NCI-H748 treated with DMSO at 0.1 percent for 48 hours (cell line): Measurements from ENCODE around the gene ZPR1.

Source experiments
- DNase-seq: peaks from one replicate; lab custom pipeline; 2025; lab: John Stamatoyannopoulos, UW

The ZPR1 gene

DNA sequence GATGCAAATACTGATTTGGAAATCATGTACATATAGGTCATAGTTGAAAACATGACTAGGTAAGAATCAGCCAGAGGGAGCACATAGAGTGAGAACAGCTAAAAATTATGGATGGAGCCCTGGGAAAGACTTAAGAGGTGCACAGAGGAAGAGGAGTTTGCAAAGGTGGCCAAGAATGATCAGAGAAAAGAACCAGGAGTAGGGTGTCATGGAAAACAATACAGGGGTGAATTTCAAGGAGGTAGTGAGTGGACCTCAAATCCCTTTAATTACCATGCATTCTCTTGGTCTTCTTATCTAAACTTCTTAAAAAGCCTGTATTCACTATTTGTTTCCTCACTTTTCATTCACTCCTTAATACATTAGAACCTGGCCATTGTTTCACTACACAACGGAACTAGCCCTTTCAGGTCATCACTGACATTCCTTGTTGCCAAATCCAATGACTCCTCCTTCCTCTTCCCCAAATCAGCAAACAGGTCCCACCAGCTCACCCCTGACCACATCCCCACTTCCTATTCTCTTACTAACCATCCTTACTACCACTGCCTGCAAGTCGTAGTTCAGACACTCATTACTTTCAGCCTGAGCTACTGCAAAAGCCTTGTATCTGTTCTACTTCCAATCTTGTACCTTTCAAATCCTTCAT lies 37.6 kb downstream of the ZPR1 start:
- no peak for DNase-seq

DNA sequence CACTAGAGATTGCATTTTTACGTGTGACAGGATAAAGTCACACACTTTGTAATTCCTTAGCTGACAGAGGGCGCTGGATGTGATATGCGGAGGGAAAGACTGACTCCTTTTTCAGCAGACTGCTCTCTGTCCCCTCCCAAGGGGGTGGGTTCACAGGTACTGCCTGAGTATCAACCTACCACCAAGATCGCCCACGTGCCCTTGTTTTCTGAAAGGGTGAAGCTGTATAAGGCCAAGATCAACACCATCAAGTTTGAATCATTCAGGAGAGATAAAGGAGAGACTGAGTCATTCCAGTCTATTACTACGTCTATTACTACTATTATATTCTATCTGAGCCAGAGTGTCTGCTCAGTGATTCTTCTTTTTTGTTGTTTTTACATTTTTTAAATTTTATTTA lies 45.7 kb downstream of the ZPR1 start:
- DNase-seq = no peak

DNA sequence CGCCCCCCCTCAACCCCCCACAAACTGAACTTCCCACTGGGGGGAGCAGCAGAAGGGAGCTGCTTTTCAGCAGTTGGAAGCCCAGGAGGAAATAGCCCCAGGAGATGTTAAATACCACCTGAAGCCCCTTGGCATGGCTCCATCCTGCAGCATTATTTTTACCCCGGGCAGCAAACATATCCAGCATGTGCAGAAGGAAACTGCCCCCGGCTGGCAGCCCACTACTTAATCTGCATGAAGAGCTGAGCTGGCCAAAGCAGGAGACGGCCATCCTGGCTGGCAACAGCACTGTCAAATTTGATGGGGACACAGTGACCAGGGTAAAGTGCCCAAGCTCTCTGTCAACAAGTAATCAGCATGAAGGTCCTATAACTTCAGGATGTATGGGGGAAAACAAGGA lies 47.1 kb downstream of the ZPR1 start:
- DNase-seq = no peak

DNA sequence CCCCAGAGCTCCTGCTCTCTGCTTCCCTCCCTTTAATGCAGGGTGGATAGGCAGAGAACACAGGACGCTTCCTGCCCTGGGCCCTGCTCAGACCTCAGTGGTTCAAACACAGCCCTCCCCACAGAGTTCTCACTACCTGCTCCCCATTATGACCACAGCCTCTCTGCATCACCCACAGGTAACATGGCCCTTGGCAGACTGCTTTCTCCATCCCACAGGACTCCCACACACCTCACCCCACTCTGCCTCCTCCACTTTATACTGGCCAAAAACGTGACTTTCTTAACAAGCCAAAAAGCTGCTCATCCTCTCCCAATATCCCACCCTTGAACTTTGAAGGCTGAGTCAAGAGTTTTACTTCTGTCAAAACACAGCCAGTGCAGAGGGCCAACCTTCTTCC lies 48.8 kb downstream of the ZPR1 start:
- DNase-seq = no peak

DNA sequence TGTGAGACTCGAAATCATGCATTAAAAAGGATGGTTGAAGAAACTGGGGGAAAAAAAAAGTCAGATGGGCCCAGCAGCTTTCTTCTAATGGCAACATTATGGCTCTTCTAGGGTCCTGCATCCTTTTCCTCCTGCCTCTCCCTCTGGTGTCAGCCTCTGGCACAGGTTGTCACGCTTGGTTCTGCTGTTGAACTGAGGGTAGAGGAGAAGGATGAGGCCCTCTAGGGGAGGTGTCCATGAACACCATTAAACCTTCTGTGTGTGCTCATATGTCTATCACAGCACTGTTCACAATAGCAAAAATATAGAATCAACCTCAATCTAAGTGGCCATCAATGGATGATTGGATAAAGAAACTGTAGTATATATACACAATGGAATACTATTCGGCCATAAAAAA lies 51.1 kb downstream of the ZPR1 start:
- DNase-seq = no peak

DNA sequence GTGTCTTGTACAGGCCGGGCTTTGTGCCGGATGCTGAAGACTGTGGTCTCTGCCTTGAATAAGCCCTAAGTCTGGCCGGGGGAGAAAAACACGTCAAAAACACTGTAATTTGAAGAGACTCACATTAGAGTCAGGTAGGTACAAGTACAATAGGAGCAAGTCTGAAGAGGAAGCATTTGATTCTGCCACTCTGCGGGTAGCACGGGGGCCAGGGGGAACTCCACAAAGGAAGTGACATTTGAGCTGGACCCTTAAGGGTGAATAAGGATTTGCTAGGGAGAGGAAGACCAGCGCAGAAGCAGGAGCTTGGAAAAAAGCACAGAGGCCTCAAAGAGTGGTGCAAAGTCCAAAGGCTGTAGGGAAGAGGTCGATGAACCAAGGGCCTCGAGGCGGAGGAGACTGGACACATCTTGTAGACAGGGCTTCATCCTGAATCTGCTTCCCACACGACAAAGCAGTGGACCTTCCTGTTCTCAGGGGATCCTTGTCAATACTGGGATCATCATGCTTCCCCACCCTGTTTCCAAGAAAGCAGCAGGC lies 53.8 kb downstream of the ZPR1 start:
- DNase-seq = no peak

DNA sequence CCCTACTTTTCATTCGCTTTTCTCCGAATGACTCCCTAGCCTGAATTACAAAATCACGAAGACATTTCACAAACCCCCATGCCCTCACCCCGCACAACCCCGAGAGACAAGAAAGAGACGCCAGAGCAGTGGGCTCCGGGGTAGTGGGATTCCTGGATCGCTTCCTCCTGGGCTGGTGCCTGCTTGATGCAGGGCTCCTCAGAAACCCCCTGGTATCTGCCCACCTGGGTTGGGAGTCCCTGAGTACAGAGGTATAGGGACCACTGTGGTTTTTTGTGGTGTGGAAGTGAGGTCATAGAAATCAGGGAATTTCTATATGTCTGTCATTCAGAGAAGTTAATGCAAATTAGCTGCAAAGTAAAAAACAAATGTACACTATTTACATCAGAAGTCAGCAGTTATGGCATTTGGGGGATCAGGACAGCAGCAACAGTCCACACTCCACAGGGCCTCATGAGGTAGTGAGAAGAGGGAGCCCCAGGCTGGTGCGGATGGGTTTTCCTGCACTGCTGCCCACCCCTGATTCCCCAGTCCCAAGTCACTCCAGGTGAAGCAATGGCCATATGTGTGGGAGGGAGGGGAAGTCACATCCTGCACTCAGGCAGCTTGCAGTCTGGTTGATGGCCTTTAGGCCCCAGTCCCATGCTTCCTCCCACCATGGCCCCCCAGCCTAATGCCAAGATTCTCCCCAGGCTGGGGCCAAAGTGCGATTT lies 54.6 kb downstream of the ZPR1 start:
- no peak for DNase-seq

DNA sequence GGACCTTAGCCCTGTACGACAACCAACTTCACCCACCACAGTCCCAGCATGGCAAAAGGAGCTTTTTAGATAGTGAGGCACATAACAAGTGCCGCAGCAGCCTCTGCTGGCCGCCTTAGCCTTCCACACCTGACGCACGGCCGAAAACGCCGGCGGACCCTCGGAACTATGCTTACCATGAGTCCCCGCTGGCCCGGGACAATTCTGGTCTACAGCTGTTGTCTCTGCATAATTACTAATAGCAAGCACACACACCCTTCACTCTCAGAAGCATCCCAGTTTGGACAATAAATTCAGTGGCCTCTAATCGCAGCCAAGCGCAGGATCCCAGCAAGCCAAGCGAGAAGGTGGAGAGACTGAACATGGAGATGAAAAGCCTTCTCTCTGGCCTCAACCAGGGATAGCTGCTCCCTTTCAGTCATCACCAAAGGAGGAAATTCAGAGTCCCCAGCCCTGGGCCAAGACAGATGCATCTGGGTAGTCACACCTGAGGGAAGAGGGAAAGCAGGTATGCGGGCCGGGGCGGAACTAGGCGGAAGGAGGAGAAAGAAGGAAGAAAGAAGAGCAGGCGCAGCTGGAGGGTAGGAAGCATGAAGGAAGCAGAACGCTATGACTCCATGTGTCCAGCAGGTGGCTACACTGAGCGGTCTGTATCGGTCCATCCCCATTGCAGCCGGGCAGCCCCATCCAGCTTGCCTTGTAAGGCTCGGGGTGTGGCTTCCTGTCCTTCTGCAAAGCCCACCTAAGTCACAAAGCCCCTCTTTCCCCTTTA lies 55.4 kb downstream of the ZPR1 start:
- DNase-seq = peak; percentile 1

DNA sequence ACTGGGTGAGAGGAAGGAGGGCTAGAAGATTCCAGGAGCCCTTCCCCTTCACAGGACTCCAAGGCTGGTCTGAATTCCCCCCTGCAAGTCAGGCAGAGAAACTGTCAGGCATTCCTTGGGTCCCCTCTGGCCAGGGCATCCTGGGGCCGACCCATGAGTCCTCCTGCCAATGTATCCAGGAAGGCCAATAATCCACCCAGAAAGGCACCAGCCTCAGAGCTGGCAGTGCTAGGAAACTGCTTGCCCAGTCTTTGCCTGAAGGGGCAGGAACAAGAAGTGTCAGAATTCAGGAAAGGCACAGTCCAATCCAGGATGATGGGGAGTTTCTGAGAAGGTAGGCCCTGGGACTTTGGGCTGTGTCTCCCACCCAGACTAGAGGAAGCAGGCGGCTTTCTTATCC lies 56.0 kb downstream of the ZPR1 start:
- DNase-seq = no peak

DNA sequence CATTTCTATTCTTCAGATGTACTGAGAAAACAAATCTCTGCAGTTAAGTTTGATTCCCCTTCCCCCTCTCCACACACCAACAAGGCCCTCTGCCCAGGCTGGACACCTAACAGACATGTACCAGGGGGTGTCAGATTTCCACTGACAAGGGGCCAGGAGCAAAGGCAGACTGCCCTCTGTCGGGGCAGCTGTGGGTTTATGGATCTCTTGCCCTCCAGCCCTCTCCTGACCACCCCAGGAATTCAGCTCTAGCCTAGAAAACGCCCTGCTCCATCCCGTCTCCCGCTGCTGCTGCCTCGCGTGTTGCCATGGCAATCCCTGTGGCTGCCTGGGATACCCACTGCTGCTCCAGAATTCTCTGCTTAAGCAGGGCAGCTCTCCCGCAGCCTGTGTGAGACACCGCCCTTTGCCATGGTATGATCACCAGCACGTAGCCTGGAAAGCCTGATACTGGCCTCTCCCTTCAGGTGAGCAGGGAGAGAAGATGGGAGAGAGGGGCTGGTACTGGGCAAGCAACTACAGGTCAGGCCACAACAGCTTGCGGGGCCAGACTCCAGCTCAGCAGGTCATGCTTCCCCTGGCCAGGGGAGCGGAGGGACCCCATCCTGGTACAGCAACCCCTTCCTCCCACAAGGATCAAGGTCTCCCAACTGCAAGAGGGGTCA lies 56.6 kb downstream of the ZPR1 start:
- peak; percentile 47 for DNase-seq

DNA sequence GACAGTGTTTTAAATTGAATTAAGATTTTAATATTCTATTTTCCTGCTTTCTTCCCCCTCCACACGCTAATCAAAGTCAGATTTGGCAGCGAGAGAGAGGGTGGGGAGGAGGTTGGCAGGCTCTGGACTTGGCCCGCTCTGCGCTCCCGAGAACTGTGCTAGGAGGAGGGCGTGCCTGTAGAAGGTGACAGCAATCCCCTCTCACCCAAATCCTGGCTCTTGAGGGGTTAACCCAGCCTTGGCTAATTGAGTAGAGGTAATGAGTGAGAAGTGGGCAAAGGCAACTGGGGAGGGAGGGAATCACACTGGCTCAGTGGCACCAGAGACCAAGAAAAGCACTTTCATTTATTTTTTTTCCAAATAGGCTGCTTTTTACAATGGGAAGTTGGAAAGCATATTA lies 57.2 kb downstream of the ZPR1 start:
- no peak for DNase-seq

DNA sequence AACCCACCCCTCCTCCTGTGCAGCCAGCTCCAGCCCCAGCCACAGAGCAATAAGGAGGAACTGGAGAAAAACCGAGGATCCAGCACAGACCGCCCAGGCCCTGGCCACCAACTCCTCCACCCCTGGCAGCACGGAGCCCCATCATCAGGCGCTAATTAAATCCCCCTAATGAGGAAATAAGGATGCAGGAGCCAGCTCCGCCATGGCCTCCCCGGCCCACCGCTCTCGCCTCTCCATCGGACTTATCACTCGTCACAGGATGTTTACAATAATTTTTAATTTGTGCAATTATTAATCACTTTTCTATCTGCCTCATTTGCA lies 57.6 kb downstream of the ZPR1 start:
- no peak for DNase-seq

DNA sequence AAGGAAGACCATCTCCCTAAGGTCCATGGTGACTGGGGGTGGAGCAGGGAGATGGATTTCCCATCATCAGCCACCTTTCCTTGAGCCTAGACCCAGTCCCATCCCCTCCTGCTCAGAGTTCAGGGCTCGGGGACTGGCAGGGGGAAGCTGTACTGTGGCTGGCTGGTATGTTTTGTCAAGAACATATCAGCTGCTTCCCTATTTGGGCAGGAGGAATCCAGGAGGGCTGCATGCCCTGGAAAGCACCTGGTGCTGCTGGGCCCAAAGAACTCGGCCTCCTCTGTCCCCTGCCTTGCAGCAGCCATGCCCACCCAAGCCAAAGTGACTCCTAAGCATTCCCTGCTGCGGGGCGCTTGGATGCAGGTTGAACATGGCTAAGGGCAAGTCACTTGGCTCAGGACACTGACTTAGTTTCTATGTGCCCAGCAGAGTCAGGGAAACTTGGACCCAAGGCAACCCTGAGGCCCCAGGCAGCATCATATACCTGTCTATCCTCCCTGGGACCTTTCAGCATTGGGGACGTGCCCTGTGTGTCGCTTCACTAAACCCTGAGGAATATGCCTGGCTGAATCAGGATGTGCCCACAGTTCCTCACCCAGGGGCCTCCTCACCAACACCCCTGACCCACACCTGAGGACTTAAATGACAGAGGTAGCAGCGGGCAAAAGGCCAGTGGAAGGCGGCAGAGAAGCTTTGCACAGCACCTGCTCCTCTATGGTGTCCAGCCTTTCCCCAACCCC lies 58.2 kb downstream of the ZPR1 start:
- DNase-seq = no peak

DNA sequence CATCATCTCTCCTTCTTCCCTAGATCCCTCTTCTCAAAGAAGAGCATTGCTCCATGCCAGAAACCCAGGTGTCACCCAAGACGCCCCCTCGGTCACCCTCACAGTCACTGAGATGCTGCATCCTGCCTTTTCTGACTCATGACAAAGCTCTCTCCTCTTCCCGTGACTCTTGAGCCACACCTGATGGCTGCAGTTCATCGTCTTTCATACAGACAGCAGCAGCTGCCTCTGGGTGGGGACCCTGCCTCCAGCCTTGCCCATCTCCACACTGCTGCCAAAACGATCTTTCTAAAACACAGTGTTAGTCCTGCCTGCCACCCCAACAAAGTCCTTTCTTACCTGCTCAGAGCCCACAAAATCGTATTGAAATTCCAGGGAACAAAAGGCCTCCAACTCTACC lies 59.8 kb downstream of the ZPR1 start:
- DNase-seq = no peak

DNA sequence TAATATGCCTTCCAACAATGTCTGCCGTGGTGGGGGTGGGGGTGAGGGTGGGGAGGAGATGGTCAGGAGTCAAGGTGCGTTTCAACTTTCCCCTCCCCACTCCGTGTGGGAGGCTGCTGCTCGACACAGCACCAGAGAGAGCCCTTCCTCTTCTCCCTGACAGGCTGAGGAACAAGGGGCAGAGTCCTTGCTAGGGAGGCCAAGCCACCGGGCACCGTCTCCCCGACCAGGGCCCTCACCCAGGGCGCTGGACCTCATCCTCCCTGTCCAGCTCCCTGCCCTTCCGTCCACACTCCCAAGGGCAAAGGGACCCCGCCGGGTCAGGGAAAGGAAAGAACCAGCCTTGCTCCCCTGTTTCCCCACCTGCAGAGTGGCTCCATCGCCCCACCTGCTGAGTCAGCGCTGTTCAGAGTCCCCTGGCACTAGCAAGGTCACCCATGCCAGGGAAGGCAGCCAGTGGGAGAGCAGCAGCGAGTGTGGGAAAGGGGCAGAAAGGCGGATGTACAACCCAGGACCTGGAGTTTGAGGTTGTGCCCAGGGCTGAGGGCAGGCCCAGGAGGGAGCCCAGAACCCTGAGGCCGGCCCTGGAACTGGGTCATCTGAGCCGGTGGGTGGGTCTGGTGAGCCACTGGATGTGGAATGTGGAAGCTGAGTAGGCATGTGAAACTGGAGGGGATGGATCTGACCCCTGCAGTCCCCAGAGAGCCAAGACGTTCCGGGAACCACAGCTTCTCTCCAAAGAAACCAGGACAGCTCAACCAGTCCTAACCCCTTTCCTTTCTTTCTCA lies 62.2 kb downstream of the ZPR1 start:
- no peak for DNase-seq

DNA sequence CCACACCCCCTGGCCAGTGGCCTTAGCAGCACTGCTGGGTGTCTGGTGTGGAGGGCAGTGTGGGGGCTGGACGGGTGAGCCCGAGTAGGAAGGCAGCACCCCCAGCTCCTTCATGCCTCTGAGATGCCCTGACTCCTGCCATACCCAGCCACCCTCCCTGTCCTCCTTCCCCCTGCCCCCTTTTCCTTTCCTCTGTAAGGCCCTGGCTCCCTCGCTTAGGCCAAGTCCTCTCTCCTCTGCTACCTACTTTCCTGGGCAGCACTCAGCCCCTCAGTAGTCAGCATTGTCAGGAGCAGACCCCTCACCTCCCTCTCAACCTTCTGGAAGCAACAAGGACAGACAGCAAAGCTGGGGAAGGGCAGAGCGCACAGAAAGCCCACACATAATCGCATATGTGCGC lies 63.0 kb downstream of the ZPR1 start:
- DNase-seq = no peak
